Immature natural killer cell (primary cell): ENCODE results near the gene PRDX3. TPM values are rescaled to one million over a fixed set of nuclear protein-coding genes. Genes with fewer than 3 reads are reported as not detected.
A peak's percentile ranks its signal among the peaks of the same experiment; 100 is the strongest.
"Not testable (repeated sequence)": the region's sequence is repeated elsewhere in the genome, so short reads cannot be mapped to it uniquely, and the experiment has no call there.

Source experiments
- DNase-seq, 3 donors: peaks; one replicate each; pipeline ENCODE4 v3.0.0; 2022; ENCODE audit warnings: mixed read lengths in 1 of 3
- H3K27ac Mint-ChIP-seq, 6 donors: one replicate each; pipeline ENCODE4 v1.8.0; 2020; ENCODE audit warnings: mixed read lengths in 6 of 6, mild to moderate bottlenecking in 5 of 6, inconsistent platforms in 4 of 6, moderate library complexity in 3 of 6
- H3K27me3 Mint-ChIP-seq, 3 donors: one replicate each; pipeline ENCODE4 v1.8.0; 2020 to 2021; ENCODE audit warnings: low read depth in 3 of 3, mild to moderate bottlenecking in 3 of 3, mixed read lengths in 3 of 3, moderate library complexity in 3 of 3, inconsistent platforms in 1 of 3
- H3K36me3 Mint-ChIP-seq, 3 donors: one replicate each; pipeline ENCODE4 v1.8.0; 2020; ENCODE audit warnings: mixed read lengths in 3 of 3, inconsistent platforms in 2 of 3, mild to moderate bottlenecking in 2 of 3
- H3K4me1 Mint-ChIP-seq, 2 donors: one replicate each; pipeline ENCODE4 v1.8.0; 2020; ENCODE audit warnings: inconsistent platforms in 2 of 2, mild to moderate bottlenecking in 2 of 2, mixed read lengths in 2 of 2, moderate library complexity in 1 of 2
- H3K4me3 Mint-ChIP-seq, 5 donors: one replicate each; pipeline ENCODE4 v1.8.0; 2020; ENCODE audit warnings: mild to moderate bottlenecking in 5 of 5, mixed read lengths in 5 of 5, inconsistent platforms in 3 of 5, moderate library complexity in 3 of 5
- H3K9me3 Mint-ChIP-seq, 6 donors: one replicate each; pipeline ENCODE4 v1.8.0; 2020; ENCODE audit warnings: mild to moderate bottlenecking in 6 of 6, mixed read lengths in 6 of 6, inconsistent platforms in 4 of 6, moderate library complexity in 3 of 6
- polyA plus RNA-seq, 3 donors: library from polyadenylated mRNA; unstranded; fragments of 300-500 nt; fragmentation: Illumina TruSeq; gene quantifications; one replicate each; pipeline ENCODE4 v1.2.3, GENCODE V29; 2021

PRDX3 gene
- polyA plus RNA-seq, 3 donors from 2014 or later: 61.6 to 99.8 (median 76.5) TPM

- Mint-ChIP-seq H3K36me3 (peaks cover 9 to 14% (median 14%) of the 10 kb centered on the region in 3 donors), H3K4me1 (peaks cover 16 to 23% of the 10 kb centered on the region in 2 donors)
Observed at GRCh38 chr10:119166118-119166500, 12.5 kb downstream of the PRDX3 start.

DNA sequence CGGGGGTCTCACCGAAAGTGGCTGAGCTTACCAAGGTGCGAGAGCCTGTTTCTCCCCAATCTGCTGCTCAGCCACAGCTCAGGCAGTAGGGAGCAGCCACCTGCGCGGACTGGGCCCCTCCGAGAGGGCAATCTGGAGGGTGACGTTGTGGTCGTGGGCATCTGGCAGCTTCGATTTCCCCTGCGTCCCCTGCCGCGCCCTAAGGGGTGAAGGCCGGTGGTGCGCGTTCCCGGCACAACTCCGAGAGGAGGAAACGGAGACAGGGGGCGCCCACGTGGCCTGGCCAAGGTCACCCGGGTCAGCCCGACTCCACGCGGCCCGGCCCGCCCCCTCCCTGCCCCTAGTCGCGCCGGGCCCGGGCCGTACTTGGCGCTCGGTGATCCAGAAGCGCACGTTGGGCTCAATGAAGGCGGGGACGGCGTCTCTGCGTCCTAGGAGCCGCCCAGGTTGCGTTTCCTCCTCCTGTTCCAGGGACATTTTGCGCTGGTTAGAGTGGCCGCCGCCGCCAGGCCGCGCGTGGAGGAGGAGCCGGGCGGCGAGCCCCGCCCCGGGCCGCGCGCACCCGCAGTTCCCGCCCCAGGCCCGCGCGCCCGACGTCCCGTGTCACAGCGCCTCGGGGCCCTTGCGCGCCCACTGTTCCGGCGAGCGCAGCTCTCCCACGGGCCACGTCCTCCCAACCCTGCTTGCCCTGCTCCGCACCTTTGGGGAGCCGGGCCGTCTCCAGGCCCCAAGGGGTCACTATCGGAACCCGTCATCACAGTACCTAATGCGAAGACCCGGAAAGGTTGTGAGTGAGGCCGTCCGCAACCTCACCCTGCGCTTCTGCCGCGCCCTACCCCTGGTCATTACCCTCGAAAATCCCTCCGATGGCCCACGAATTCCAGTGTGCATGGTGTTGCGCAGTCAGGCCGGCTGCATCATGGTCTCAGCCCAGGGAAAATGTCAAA, 13.2 kb downstream of the PRDX3 start, which contains the start of gene SFXN4:
TSS of gene SFXN4 (minus strand) at position 544 of the 947 bp plus-strand sequence. CDS start at position 477, 67 bp downstream.
- peak within 1 kb of the TSS; percentile 88 to 92 (median 92) for H3K4me3 Mint-ChIP-seq
- H3K27me3 Mint-ChIP-seq: peaks cover 0 to 4% (median 2%) of the 10 kb centered on the region in 3 donors
- H3K9me3 Mint-ChIP-seq: no peaks in the 10 kb centered on the region
- DNase-seq: peak; percentile 82 to 84 (median 84)
- peak within 1 kb of the TSS; percentile 88 to 94 (median 92) for H3K27ac Mint-ChIP-seq
- peaks cover 9 to 14% (median 14%) of the 10 kb centered on the region in 3 donors for H3K36me3 Mint-ChIP-seq
- H3K4me1 Mint-ChIP-seq: peaks cover 16 to 23% of the 10 kb centered on the region in 2 donors

More at GRCh38 chr10:119166118-119166500, 12.5 kb downstream of the PRDX3 start:
- H3K27ac Mint-ChIP-seq: peak overlapping the region; percentile 88 to 94 (median 92)
- H3K4me3 Mint-ChIP-seq: peak overlapping the region; percentile 88 to 92 (median 92)
- peaks cover 0 to 4% (median 2%) of the 10 kb centered on the region in 3 donors for H3K27me3 Mint-ChIP-seq
- no peak for DNase-seq
- H3K9me3 Mint-ChIP-seq: no peaks in the 10 kb centered on the region

GRCh38 chr10:119162452-119163092, 16.0 kb downstream of the PRDX3 start:
- H3K4me3 Mint-ChIP-seq: no peak overlapping the region
- H3K4me1 Mint-ChIP-seq: peaks cover 16 to 23% of the 10 kb centered on the region in 2 donors
- H3K27me3 Mint-ChIP-seq: peaks cover 0 to 4% (median 2%) of the 10 kb centered on the region in 3 donors
- no peaks in the 10 kb centered on the region for H3K9me3 Mint-ChIP-seq
- peaks cover 4 to 6% (median 4%) of the 10 kb centered on the region in 3 donors for H3K36me3 Mint-ChIP-seq
- peak overlapping the region in 1 of 6 donors; percentile 60 for H3K27ac Mint-ChIP-seq
- DNase-seq: no peak

GRCh38 chr10:119161680-119162451, 16.7 kb downstream of the PRDX3 start:
- Mint-ChIP-seq H3K9me3 (no peaks in the 10 kb centered on the region), H3K4me1 (peaks cover 16 to 19% of the 10 kb centered on the region in 2 donors), H3K27ac (no peak overlapping the region), H3K27me3 (peaks cover 0 to 4% (median 2%) of the 10 kb centered on the region in 3 donors), H3K4me3 (no peak overlapping the region), H3K36me3 (peaks cover 4 to 8% (median 6%) of the 10 kb centered on the region in 3 donors)
- no peak for DNase-seq

GRCh38 chr10:119159332-119159731, 19.3 kb downstream of the PRDX3 start:
- Mint-ChIP-seq H3K27ac (no peak overlapping the region), H3K36me3 (peaks cover 5 to 19% (median 10%) of the 10 kb centered on the region in 3 donors), H3K4me1 (no peaks in the 10 kb centered on the region), H3K27me3 (peaks cover 0 to under 1% (median 0%) of the 10 kb centered on the region in 3 donors), H3K9me3 (no peaks in the 10 kb centered on the region), H3K4me3 (no peak overlapping the region)
- DNase-seq: no peak

DNA sequence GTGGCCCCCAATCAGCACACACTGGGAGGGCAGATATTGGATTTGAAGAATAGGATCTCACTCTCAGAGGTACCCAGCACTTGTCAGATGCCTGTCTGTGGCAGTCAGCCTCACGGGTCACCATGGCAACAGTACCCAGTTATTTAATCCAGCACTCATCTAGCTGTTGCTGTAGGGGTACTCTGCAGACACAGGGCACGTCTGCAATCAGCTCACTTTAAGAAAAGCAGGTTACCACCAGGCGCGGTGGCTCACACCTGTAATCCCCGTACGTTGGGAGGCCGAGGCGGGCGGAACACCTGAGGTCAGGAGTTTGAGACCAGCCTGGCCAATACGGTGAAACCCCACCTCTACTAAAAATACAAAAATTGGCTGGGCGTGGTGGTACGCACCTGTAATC, 25.0 kb downstream of the PRDX3 start:
- Mint-ChIP-seq H3K9me3 (no peaks in the 10 kb centered on the region), H3K27ac (no peak overlapping the region), H3K36me3 (peaks cover 20 to 36% (median 25%) of the 10 kb centered on the region in 3 donors), H3K27me3 (peaks cover 0 to 2% (median 0%) of the 10 kb centered on the region in 3 donors), H3K4me3 (no peak overlapping the region), H3K4me1 (no peaks in the 10 kb centered on the region)
- no peak for DNase-seq

- no peak for DNase-seq
- Mint-ChIP-seq H3K27ac (no peak overlapping the region), H3K4me1 (no peaks in the 10 kb centered on the region), H3K4me3 (no peak overlapping the region), H3K36me3 (peaks cover 20 to 35% (median 24%) of the 10 kb centered on the region in 3 donors), H3K9me3 (no peaks in the 10 kb centered on the region), H3K27me3 (peaks cover 0 to 2% (median 0%) of the 10 kb centered on the region in 3 donors)
Observed at GRCh38 chr10:119153041-119153440, 25.6 kb downstream of the PRDX3 start.

- peaks cover 13 to 26% (median 21%) of the 10 kb centered on the region in 3 donors for H3K36me3 Mint-ChIP-seq
- H3K9me3 Mint-ChIP-seq, H3K27me3 Mint-ChIP-seq, DNase-seq, H3K4me3 Mint-ChIP-seq, H3K27ac Mint-ChIP-seq, H3K4me1 Mint-ChIP-seq: not testable (repeated sequence)
Observed at GRCh38 chr10:119151601-119152000, 27.0 kb downstream of the PRDX3 start.

GRCh38 chr10:119149729-119150128, 28.9 kb downstream of the PRDX3 start:
- DNase-seq: no peak
- Mint-ChIP-seq H3K27me3 (peaks cover 0 to 2% (median 0%) of the 10 kb centered on the region in 3 donors), H3K9me3 (no peaks in the 10 kb centered on the region), H3K27ac (no peak overlapping the region), H3K36me3 (peaks cover 11 to 23% (median 21%) of the 10 kb centered on the region in 3 donors), H3K4me3 (no peak overlapping the region), H3K4me1 (no peaks in the 10 kb centered on the region)

GRCh38 chr10:119149157-119149556, 29.5 kb downstream of the PRDX3 start:
- peak overlapping the region in 1 of 6 donors; percentile 57 for H3K27ac Mint-ChIP-seq
- H3K36me3 Mint-ChIP-seq: peaks cover 11 to 23% (median 18%) of the 10 kb centered on the region in 3 donors
- no peak for DNase-seq
- H3K9me3 Mint-ChIP-seq: no peaks in the 10 kb centered on the region
- H3K4me1 Mint-ChIP-seq: no peaks in the 10 kb centered on the region
- H3K4me3 Mint-ChIP-seq: no peak overlapping the region
- no peaks in the 10 kb centered on the region for H3K27me3 Mint-ChIP-seq

DNA sequence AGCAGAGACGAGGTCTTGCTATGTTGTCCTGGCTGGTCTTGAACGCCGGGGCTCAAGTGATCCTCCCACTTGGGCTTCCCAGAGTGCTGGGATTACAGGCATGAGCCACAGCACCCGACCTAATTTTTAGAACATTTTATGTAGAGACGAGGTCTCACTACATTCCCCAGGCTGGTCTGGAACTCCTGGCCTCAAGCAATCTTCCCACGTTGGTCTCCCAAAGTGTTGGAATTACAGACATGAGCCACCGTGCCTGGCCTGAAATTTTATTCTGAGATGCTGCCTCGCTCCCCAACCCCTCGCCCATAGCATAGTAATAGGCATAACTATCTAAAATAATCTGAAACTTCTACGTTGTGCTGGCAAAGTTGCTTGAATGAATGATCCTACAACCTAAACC, 35.0 kb downstream of the PRDX3 start:
- Mint-ChIP-seq H3K27ac (no peak overlapping the region), H3K4me1 (no peaks in the 10 kb centered on the region), H3K9me3 (no peaks in the 10 kb centered on the region), H3K36me3 (peaks cover 4 to 17% (median 8%) of the 10 kb centered on the region in 3 donors), H3K27me3 (peaks cover 0 to 2% (median 0%) of the 10 kb centered on the region in 3 donors), H3K4me3 (no peak overlapping the region)
- DNase-seq: no peak

DNA sequence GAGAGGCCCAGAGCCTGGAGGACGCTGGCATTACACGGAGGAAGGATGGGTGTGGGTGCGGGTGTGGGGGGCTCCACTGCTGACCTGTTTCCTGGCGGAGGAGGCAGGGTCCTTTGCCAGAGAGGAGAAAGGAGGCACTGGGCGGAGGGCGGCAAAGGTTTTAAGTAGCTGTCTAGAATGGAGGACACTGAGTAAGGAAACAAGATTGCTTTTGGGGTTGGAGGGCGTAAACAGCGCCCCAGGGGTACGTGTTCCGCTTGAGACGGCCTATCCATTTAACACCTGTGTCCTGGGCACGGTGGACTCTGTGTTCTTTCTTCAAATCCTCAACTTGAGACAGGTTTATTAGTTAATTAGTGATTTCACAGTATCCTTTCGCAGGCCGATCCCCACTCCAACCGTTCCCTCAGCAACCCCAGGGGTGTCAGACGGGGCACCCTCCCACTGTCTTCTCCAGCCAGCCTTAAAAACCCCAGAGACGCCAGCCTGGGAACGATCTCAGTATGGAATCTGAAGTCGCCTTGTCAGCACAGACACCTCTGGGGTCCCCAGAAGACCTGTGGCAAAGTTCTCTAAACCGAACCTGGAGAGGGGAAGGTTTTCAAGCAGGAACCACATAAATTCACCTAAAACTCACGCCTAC, 37.9 kb downstream of the PRDX3 start:
- Mint-ChIP-seq H3K27ac (no peak overlapping the region), H3K4me3 (no peak overlapping the region), H3K9me3 (no peaks in the 10 kb centered on the region), H3K27me3 (peaks cover 0 to 2% (median 0%) of the 10 kb centered on the region in 3 donors), H3K36me3 (peaks cover 4 to 15% (median 8%) of the 10 kb centered on the region in 3 donors), H3K4me1 (peaks cover 0 to under 1% of the 10 kb centered on the region in 2 donors)
- DNase-seq: no peak
